Stomach (tissue), 4 donors: ENCODE data around the gene TIE1.

Experiments used
- CTCF ChIP-seq, 7 experiments: fragments of 450-650 bp in 4 of 7; fragments of 200-600 bp in 3 of 7; sonication (generic) in 3 of 7; IDR thresholded peaks; one replicate each; pipeline ENCODE4 v1.5.1; 2016 to 2019; ENCODE audit warnings: antibody characterized with exemption in 7 of 7, control low read depth in 2 of 7, mild to moderate bottlenecking in 1 of 7
- EP300 ChIP-seq: sonication (generic); formaldehyde crosslinking; IDR thresholded peaks from one replicate; pipeline ENCODE4 v1.6.1; 2017; ENCODE audit warnings: antibody characterized with exemption
- POLR2A ChIP-seq, 4 donors: fragments of 450-650 bp; IDR thresholded peaks; one replicate each; pipeline ENCODE4 v1.6.1; 2016; ENCODE audit warnings: antibody characterized with exemption in 4 of 4, control low read depth in 2 of 4, mild to moderate bottlenecking in 1 of 4, moderate library complexity in 1 of 4
- POLR2AphosphoS5 ChIP-seq, 3 donors: sonication (generic); formaldehyde crosslinking; IDR thresholded peaks; one replicate each; pipeline ENCODE4 v1.6.1; 2016; ENCODE audit warnings: antibody characterized with exemption in 3 of 3

DNA sequence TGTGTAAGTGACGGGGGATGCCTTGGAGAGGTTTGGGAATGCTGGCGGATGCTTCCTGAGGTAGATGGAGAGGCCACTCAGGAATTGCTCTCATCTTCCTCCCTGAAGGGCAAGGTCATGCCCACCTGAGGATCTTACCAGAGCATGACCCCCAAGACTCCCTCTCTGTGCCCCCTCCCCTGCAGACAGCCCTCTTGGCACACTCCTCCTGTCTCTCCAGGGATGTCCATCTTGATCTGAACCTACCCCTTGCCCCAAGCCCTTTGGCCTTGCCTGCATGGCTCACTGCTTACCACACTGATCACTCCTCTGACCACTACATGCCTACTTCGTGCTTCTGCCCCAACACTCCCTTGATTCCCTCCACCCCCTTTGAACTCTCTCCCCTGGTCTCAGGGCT, 19.0 kb downstream of the TIE1 start:
- TF ChIP-seq CTCF (IDR thresholded peaks at IDR 0.05): no peak
- no peak for TF ChIP-seq POLR2A (IDR thresholded peaks at IDR 0.05)
- no peak for TF ChIP-seq EP300
- no peak for TF ChIP-seq POLR2AphosphoS5 (IDR thresholded peaks at IDR 0.05)
